Pancreas (tissue), 10 donors: ENCODE results near the gene HRH1. TPM values are rescaled to one million over a fixed set of nuclear protein-coding genes. Genes with fewer than 3 reads are reported as not detected.

Source experiments
- ATAC-seq, 4 donors: fragments of 200-7000 bp; cut with Tn5 transposase; one replicate each; pipeline versions ENCODE4 v1.8.0 to v1.9.1; 2020; ENCODE audit warnings: mild to moderate bottlenecking in 4 of 4, moderate library complexity in 4 of 4
- DNase-seq, 6 donors: peaks; one replicate each; pipeline ENCODE4 v3.0.0-alpha.2; 2020
- FAIRE-seq: peaks from 2 replicates; lab custom pipeline; 2012; peaks lifted over from hg19 to GRCh38; lab: Jason Lieb, UNC
- H3K27ac ChIP-seq, 4 donors: fragments of 200-600 bp; sonication (generic); 1 replicate in 3 of 4; 2 replicates in 1 of 4; pipeline versions ENCODE4 v1.5.0 to v1.8.0; 2020
- H3K27me3 ChIP-seq, 4 donors: fragments of 200-600 bp; one replicate each; pipeline ENCODE4 v1.8.0; 2021
- H3K36me3 ChIP-seq, 3 donors: fragments of 200-600 bp; sonication (generic) in 1 of 3; one replicate each; pipeline versions ENCODE4 v1.5.0 to v1.8.0; 2020 to 2021
- H3K4me1 ChIP-seq, 3 donors: fragments of 200-600 bp; one replicate each; pipeline ENCODE4 v1.8.0; 2021
- H3K4me3 ChIP-seq, 4 donors: fragments of 200-600 bp; sonication (generic) in 2 of 4; one replicate each; pipeline versions ENCODE4 v1.5.0 to v1.8.0; 2020 to 2021
- H3K9me3 ChIP-seq, 4 donors: fragments of 200-600 bp; one replicate each; pipeline ENCODE4 v1.8.0; 2021
- CTCF ChIP-seq, 4 donors: fragments of 200-600 bp; sonication (generic) in 3 of 4; IDR thresholded peaks; one replicate each; pipeline versions ENCODE4 v1.5.0 to v1.8.0; 2021; ENCODE audit warnings: antibody characterized with exemption in 4 of 4
- WGBS, 2 donors: extraction: QIAGEN DNeasy Blood & Tissue Kit; methylation state at CpG; one replicate each; pipeline ENCODE4 v1.1.7; 2013; 5-methylcytosine and 5-hydroxymethylcytosine counted together
- intact Hi-C, 3 donors: fragments of 100-400 bp; cut with DNase I; formaldehyde crosslinking; loops; one replicate each; pipeline versions ENCODE4 v1.11.1 to v1.14.2; 2022
- polyA plus RNA-seq, 2 donors: library from polyadenylated mRNA; stranded (reverse); fragments of 200-250 nt; gene quantifications; one replicate each; pipeline ENCODE4 v1.2.3, GENCODE V29; 2013
- total RNA-seq, 6 donors: library from RNA; stranded (reverse); fragmentation: NEBNext Ultra II Directional in 4 of 6; extraction: Animal tissue kit (Norgen Biotek cat#: 25700) in 4 of 6; gene quantifications; one replicate each; pipeline versions ENCODE4 v1.2.1 to v1.2.4, GENCODE V29; 2021 to 2023
- donor health status: healthy with polysubstance abuse.
- donor health status: DM: no; HTN: no; CAD: no; lungs with moderate emphysema.
- donor health status: DM: no; HTN: no; CAD: no.
- donor health status: control.
- donor health status: control.
- donor health status: Bipolar disorder and iron deficiency.
- donor health status: DM: yes; HTN: yes; CAD: no.
- donor health status: DM: no; HTN: no; CAD: no.
- donor health status: DM: no; HTN: no; CAD: no.
- donor health status: DM: yes; HTN: yes; CAD: no.

Gene HRH1
- total and polyA plus RNA-seq, 8 donors, result 0.16 to 1.3 (median 0.25) TPM

- ATAC-seq (no peak), FAIRE-seq (no peak), DNase-seq (no peak)
- TF ChIP-seq CTCF (IDR thresholded peaks at IDR 0.05), result no peak
- Histone ChIP-seq H3K9me3 (no peaks in the 10 kb centered on the region), H3K36me3 (peaks cover 9 to 42% (median 11%) of the 10 kb centered on the region in 3 donors), H3K27ac (no peak overlapping the region), H3K27me3 (no peaks in the 10 kb centered on the region), H3K4me3 (no peak overlapping the region), H3K4me1 (no peaks in the 10 kb centered on the region)
- intact Hi-C loops, result no loop called here
- WGBS, 2 donors, result 86 to 92% methylated on average over 5 of the region's 5 CpGs
Observed at GRCh38 chr3:11310258-11310657, 156.0 kb downstream of the HRH1 start.

- Histone ChIP-seq H3K36me3 (peaks cover 6 to 48% (median 12%) of the 10 kb centered on the region in 3 donors), H3K4me1 (no peaks in the 10 kb centered on the region), H3K4me3 (no peak overlapping the region), H3K9me3 (no peaks in the 10 kb centered on the region), H3K27me3 (no peaks in the 10 kb centered on the region), H3K27ac (no peak overlapping the region)
- 92 to 93% methylated on average over 5 of the region's 5 CpGs for WGBS, 2 donors
- intact Hi-C loops, result no loop called here
- FAIRE-seq (no peak), DNase-seq (no peak), ATAC-seq (no peak)
- no peak for TF ChIP-seq CTCF (IDR thresholded peaks at IDR 0.05)
Observed at GRCh38 chr3:11312166-11312565, 157.9 kb downstream of the HRH1 start.

Other genes starting within 250 kb of the HRH1 start
- under 1 TPM in 5 of 6 donors, not detected in 1; 0.19 to 0.56 (median 0.34) TPM for gene SLC6A1, start 161.7 kb upstream of the HRH1 start, total RNA-seq
- 1 to 10 TPM in 1 of 2 donors, under 1 TPM in 1; 0.68 to 1.7 TPM for gene SLC6A1, start 161.7 kb upstream of the HRH1 start, polyA plus RNA-seq
- 10 to 100 TPM; 13.0 to 28.0 (median 16.6) TPM for gene ATG7, start 117.9 kb downstream of the HRH1 start, total RNA-seq
- gene ATG7, start 117.9 kb downstream of the HRH1 start, polyA plus RNA-seq, result 1 to 10 TPM; 5.1 to 6.1 TPM